HepG2 (cell line): Measurements from ENCODE around the gene BAHCC1. TPM values are rescaled to one million over a fixed set of nuclear protein-coding genes. Genes with fewer than 3 reads are reported as not detected.

ENCODE experiments used
- BRCA1 ChIP-seq: sonication (generic); formaldehyde crosslinking; IDR thresholded peaks from 2 replicates; pipeline ENCODE4 v1.4.0; 2020; ENCODE audit warnings: missing genetic modification reagents
- CAMTA2 ChIP-seq: sonication (generic); formaldehyde crosslinking; IDR thresholded peaks from 2 replicates; pipeline ENCODE4 v1.4.0; 2020; ENCODE audit warnings: mild to moderate bottlenecking, missing genetic modification reagents, borderline replicate concordance
- HMG20B ChIP-seq: conservative IDR thresholded peaks from 2 replicates; pipeline ENCODE4 v1.6.1; 2016; ENCODE audit warnings: missing genetic modification reagents, missing compliant biosample characterization
- HNF1A ChIP-seq, 2 experiments: sonication (generic) in 1 of 2; formaldehyde crosslinking in 1 of 2; IDR thresholded peaks; 2 replicates each; pipeline versions ENCODE4 v1.4.0 to v1.6.1; 2016 to 2020; ENCODE audit warnings: borderline replicate concordance in 1 of 2, low read depth in 1 of 2, mild to moderate bottlenecking in 1 of 2, missing genetic modification reagents in 1 of 2
- NFATC3 ChIP-seq: sonication (generic); formaldehyde crosslinking; IDR thresholded peaks from 2 replicates; pipeline ENCODE4 v1.5.1; 2020; ENCODE audit warnings: mild to moderate bottlenecking, missing genetic modification reagents
- NFIC ChIP-seq: IDR thresholded peaks from 2 replicates; pipeline ENCODE4 v1.6.1; 2012; ENCODE audit warnings: mild to moderate bottlenecking, low read length, inconsistent platforms
- ONECUT2 ChIP-seq: sonication (generic); formaldehyde crosslinking; IDR thresholded peaks from 2 replicates; pipeline ENCODE4 v1.4.0; 2020; ENCODE audit warnings: missing genetic modification reagents
- PLSCR1 ChIP-seq: sonication (generic); formaldehyde crosslinking; IDR thresholded peaks from 2 replicates; pipeline ENCODE4 v1.5.0; 2020; ENCODE audit warnings: missing genetic modification reagents, mild to moderate bottlenecking, borderline replicate concordance
- RFXAP ChIP-seq: sonication (generic); formaldehyde crosslinking; IDR thresholded peaks from 2 replicates; pipeline ENCODE4 v1.4.0; 2020; ENCODE audit warnings: missing genetic modification reagents, borderline replicate concordance
- RXRB ChIP-seq: IDR thresholded peaks from 2 replicates; pipeline ENCODE4 v1.6.1; 2016; ENCODE audit warnings: borderline replicate concordance, missing genetic modification reagents, missing compliant biosample characterization
- SAFB2 ChIP-seq: sonication (generic); formaldehyde crosslinking; IDR thresholded peaks from 2 replicates; pipeline ENCODE4 v1.5.1; 2020; ENCODE audit warnings: missing genetic modification reagents, low read depth, mild to moderate bottlenecking, borderline replicate concordance
- ZBTB3 ChIP-seq: sonication (generic); formaldehyde crosslinking; IDR thresholded peaks from 2 replicates; pipeline ENCODE4 v1.4.0; 2020; ENCODE audit warnings: low read depth, mild to moderate bottlenecking, moderate library complexity, missing genetic modification reagents, borderline replicate concordance
- ZNF772 ChIP-seq: sonication (generic); formaldehyde crosslinking; IDR thresholded peaks from 2 replicates; pipeline ENCODE4 v1.5.0; 2020; ENCODE audit warnings: mild to moderate bottlenecking, missing genetic modification reagents
- ZNF816 ChIP-seq: sonication (generic); formaldehyde crosslinking; IDR thresholded peaks from 2 replicates; pipeline ENCODE4 v1.8.0; 2022; ENCODE audit warnings: missing genetic modification reagents, mild to moderate bottlenecking, borderline replicate concordance
- ZUFSP ChIP-seq: sonication (generic); formaldehyde crosslinking; IDR thresholded peaks from 2 replicates; pipeline ENCODE4 v1.9.0; 2021; ENCODE audit warnings: missing genetic modification reagents, mild to moderate bottlenecking, borderline replicate concordance
- polyA plus RNA-seq, 8 experiments: library from polyadenylated mRNA; depleted of rRNA in 3 of 8; stranded (reverse) in 7 of 8; unstranded in 1 of 8; fragments of >200 nt; fragmentation: Illumina TruSeq in 4 of 8; extraction: Trizol in 4 of 8; gene quantifications; 2 replicates each; pipeline versions ENCODE4 v1.2.1 to v1.2.3, GENCODE V29; 2011 to 2016; ENCODE audit warnings: low read depth in 4 of 8, missing spikeins in 1 of 8, mixed read lengths in 1 of 8; ENCODE audit not compliant: insufficient read depth in 1 of 8
- total RNA-seq, 5 experiments: library from RNA; depleted of rRNA; stranded (reverse); fragments of >200 nt; fragmentation: Illumina TruSeq; extraction: Trizol; gene quantifications; 2 replicates each; pipeline ENCODE4 v1.2.3, GENCODE V29; 2016; ENCODE audit warnings: low read depth in 1 of 5
- TF ChIP-seq, protein P1 (sequence below): sonication (generic); formaldehyde crosslinking; IDR thresholded peaks from 2 replicates; pipeline ENCODE4 v1.5.1; 2020; ENCODE audit warnings: missing genetic modification reagents, mild to moderate bottlenecking, borderline replicate concordance
- TF ChIP-seq, protein P2 (sequence below): sonication (generic); formaldehyde crosslinking; IDR thresholded peaks from 2 replicates; pipeline ENCODE4 v1.5.0; 2020; ENCODE audit warnings: mild to moderate bottlenecking, missing genetic modification reagents

The BAHCC1 gene
- total and polyA plus RNA-seq, 2 of the 13 experiments (the other 11 are each of a cell fraction or from before 2014, with no cell fraction given): 1.4 to 1.7 TPM

- TF ChIP-seq, protein P1, sequence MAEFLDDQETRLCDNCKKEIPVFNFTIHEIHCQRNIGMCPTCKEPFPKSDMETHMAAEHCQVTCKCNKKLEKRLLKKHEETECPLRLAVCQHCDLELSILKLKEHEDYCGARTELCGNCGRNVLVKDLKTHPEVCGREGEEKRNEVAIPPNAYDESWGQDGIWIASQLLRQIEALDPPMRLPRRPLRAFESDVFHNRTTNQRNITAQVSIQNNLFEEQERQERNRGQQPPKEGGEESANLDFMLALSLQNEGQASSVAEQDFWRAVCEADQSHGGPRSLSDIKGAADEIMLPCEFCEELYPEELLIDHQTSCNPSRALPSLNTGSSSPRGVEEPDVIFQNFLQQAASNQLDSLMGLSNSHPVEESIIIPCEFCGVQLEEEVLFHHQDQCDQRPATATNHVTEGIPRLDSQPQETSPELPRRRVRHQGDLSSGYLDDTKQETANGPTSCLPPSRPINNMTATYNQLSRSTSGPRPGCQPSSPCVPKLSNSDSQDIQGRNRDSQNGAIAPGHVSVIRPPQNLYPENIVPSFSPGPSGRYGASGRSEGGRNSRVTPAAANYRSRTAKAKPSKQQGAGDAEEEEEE: no peak; the same call in 1 of the 2 replicates
- TF ChIP-seq, protein P2, sequence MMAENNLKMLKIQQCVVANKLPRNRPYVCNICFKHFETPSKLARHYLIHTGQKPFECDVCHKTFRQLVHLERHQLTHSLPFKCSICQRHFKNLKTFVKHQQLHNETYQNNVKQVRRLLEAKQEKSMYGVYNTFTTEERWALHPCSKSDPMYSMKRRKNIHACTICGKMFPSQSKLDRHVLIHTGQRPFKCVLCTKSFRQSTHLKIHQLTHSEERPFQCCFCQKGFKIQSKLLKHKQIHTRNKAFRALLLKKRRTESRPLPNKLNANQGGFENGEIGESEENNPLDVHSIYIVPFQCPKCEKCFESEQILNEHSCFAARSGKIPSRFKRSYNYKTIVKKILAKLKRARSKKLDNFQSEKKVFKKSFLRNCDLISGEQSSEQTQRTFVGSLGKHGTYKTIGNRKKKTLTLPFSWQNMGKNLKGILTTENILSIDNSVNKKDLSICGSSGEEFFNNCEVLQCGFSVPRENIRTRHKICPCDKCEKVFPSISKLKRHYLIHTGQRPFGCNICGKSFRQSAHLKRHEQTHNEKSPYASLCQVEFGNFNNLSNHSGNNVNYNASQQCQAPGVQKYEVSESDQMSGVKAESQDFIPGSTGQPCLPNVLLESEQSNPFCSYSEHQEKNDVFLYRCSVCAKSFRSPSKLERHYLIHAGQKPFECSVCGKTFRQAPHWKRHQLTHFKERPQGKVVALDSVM (CRISPR knock-in tag): no peak
- TF ChIP-seq ZBTB3 (CRISPR knock-in tag) (no peak), HMG20B (no peak), NFATC3 (no peak), ZNF816 (CRISPR knock-in tag) (peak; percentile 93), ZUFSP (CRISPR knock-in tag) (no peak), CAMTA2 (CRISPR knock-in tag) (no peak), RFXAP (CRISPR knock-in tag) (0 out of 2 replicates have a peak, but pooled peaks have one; percentile 69), HNF1A (IDR thresholded peaks at IDR 0.05; ENCODE audit: low read depth) (no peak), HNF1A (CRISPR knock-in tag; IDR thresholded peaks at IDR 0.05; ENCODE audit: borderline replicate concordance) (0 out of 2 replicates have a peak, but pooled peaks have one; percentile 25), ONECUT2 (CRISPR knock-in tag) (no peak), ZNF772 (CRISPR knock-in tag) (0 out of 2 replicates have a peak, but pooled peaks have one; percentile 20), PLSCR1 (CRISPR knock-in tag) (no peak), NFIC (no peak), SAFB2 (CRISPR knock-in tag) (no peak; the same call in 1 of the 2 replicates), RXRB (0 out of 2 replicates have a peak, but pooled peaks have one; percentile 32), BRCA1 (CRISPR knock-in tag) (0 out of 2 replicates have a peak, but pooled peaks have one; percentile 24)
Observed at GRCh38 chr17:81513753-81514488, 118.7 kb downstream of the BAHCC1 start (continued).
